Neuronal stem cell (in vitro differentiated cells): ENCODE measurements around the gene RFXANK.

ENCODE experiments used
- DNase-seq: peaks from one replicate; pipeline ENCODE4 v3.0.0-alpha.2; 2013; ENCODE audit warnings: low spot score
- H2AFZ ChIP-seq: one replicate; pipeline ENCODE4 v1.6.1; 2013; ENCODE audit warnings: mild to moderate bottlenecking, low read length, inconsistent platforms
- H2AK5ac ChIP-seq: 2 replicates; pipeline ENCODE4 v1.6.1; 2013; ENCODE audit warnings: low read depth, mild to moderate bottlenecking, inconsistent platforms, low read length, moderate library complexity, mixed read lengths
- H2BK120ac ChIP-seq: 2 replicates; pipeline ENCODE4 v1.6.1; 2013; ENCODE audit warnings: low read depth, mild to moderate bottlenecking, inconsistent platforms, low read length, moderate library complexity, mixed read lengths
- H2BK12ac ChIP-seq: one replicate; pipeline ENCODE4 v1.6.1; 2013; ENCODE audit warnings: low read length, inconsistent platforms
- H2BK15ac ChIP-seq: 2 replicates; pipeline ENCODE4 v1.6.1; 2013; ENCODE audit warnings: mild to moderate bottlenecking, low read length, inconsistent platforms, mixed read lengths
- H2BK5ac ChIP-seq: one replicate; pipeline ENCODE4 v1.6.1; 2013; ENCODE audit warnings: inconsistent platforms, mild to moderate bottlenecking, low read length, moderate library complexity
- H3K14ac ChIP-seq: one replicate; pipeline ENCODE4 v1.6.1; 2013; ENCODE audit warnings: low read length, inconsistent platforms
- H3K18ac ChIP-seq: 2 replicates; pipeline ENCODE4 v1.6.1; 2013; ENCODE audit warnings: low read length, inconsistent platforms
- H3K23ac ChIP-seq: 2 replicates; pipeline ENCODE4 v1.6.1; 2013; ENCODE audit warnings: low read depth, mild to moderate bottlenecking, mixed read lengths, low read length, inconsistent platforms; ENCODE audit not compliant: poor library complexity
- H3K27ac ChIP-seq: replicated peaks from 3 replicates; pipeline ENCODE4 v1.5.1; 2013; ENCODE audit warnings: low read length, inconsistent platforms
- H3K27me3 ChIP-seq, 3 experiments: 2 replicates each; pipeline ENCODE4 v1.6.1; 2013; ENCODE audit warnings: low read length in 3 of 3, mild to moderate bottlenecking in 2 of 3, inconsistent platforms in 1 of 3, low read depth in 1 of 3, mixed read lengths in 1 of 3, moderate library complexity in 1 of 3; ENCODE audit not compliant: control insufficient read depth in 3 of 3, insufficient read depth in 3 of 3
- H3K36me3 ChIP-seq, 2 donors: replicated peaks in 1 of 2; 2 replicates each; pipeline ENCODE4 v1.6.1; 2013; ENCODE audit warnings: low read length in 2 of 2; ENCODE audit not compliant: control insufficient read depth in 2 of 2, insufficient read depth in 2 of 2
- H3K4ac ChIP-seq: 2 replicates; pipeline ENCODE4 v1.6.1; 2013; ENCODE audit warnings: inconsistent platforms, mild to moderate bottlenecking, low read length, moderate library complexity
- H3K4me1 ChIP-seq, 2 donors: 1 replicate in 1 of 2; 2 replicates in 1 of 2; pipeline ENCODE4 v1.6.1; 2013; ENCODE audit warnings: low read length in 2 of 2, low read depth in 1 of 2; ENCODE audit not compliant: control insufficient read depth in 2 of 2, insufficient read depth in 1 of 2
- H3K4me2 ChIP-seq: one replicate; pipeline ENCODE4 v1.6.1; 2013; ENCODE audit warnings: mild to moderate bottlenecking, low read length, inconsistent platforms; ENCODE audit not compliant: insufficient read depth, poor library complexity, severe bottlenecking
- H3K4me3 ChIP-seq, 2 donors: 2 replicates each; pipeline ENCODE4 v1.5.1; 2013; ENCODE audit warnings: low read length in 2 of 2, mild to moderate bottlenecking in 2 of 2, inconsistent platforms in 1 of 2, moderate library complexity in 1 of 2
- H3K79me1 ChIP-seq: one replicate; pipeline ENCODE4 v1.6.1; 2013; ENCODE audit warnings: low read depth, mild to moderate bottlenecking, inconsistent platforms, low read length, moderate library complexity
- H3K9ac ChIP-seq: one replicate; pipeline ENCODE4 v1.6.1; 2013; ENCODE audit warnings: mild to moderate bottlenecking, low read depth, low read length, inconsistent platforms; ENCODE audit not compliant: poor library complexity
- H3K9me3 ChIP-seq, 2 donors: replicated peaks in 1 of 2; 2 replicates each; pipeline versions ENCODE3 to v1.6.1; 2013; ENCODE audit warnings: low read length in 2 of 2, mild to moderate bottlenecking in 2 of 2, inconsistent platforms in 1 of 2, low read depth in 1 of 2, mixed read lengths in 1 of 2, moderate library complexity in 1 of 2; ENCODE audit not compliant: control insufficient read depth in 2 of 2, insufficient read depth in 1 of 2
- H4K8ac ChIP-seq: one replicate; pipeline ENCODE4 v1.6.1; 2013; ENCODE audit warnings: low read depth, mild to moderate bottlenecking, inconsistent platforms, low read length, moderate library complexity
- H4K91ac ChIP-seq: one replicate; pipeline ENCODE4 v1.6.1; 2013; ENCODE audit warnings: low read length, low read depth, mild to moderate bottlenecking, inconsistent platforms; ENCODE audit not compliant: poor library complexity
- WGBS, 2 donors: extraction: QIAGEN DNeasy Blood & Tissue Kit; methylation state at CpG; one replicate each; pipeline ENCODE4 v1.1.7; 2013; ENCODE audit warnings: missing lambda C conversion rate in 2 of 2, mixed read lengths in 1 of 2; ENCODE audit not compliant: insufficient read length in 2 of 2, insufficient replicate concordance in 1 of 2; ENCODE audit errors: extremely low coverage in 2 of 2; 5-methylcytosine and 5-hydroxymethylcytosine counted together

Gene RFXANK

GRCh38 chr19:19203012-19203856, 11.2 kb downstream of the RFXANK start, which contains the start of gene NR2C2AP:
TSS of gene NR2C2AP (minus strand) at chr19:19203414. CDS start at chr19:19203060, 354 bp downstream.
- peak; percentile 65 for DNase-seq
- Histone ChIP-seq H3K23ac (no peak within 1 kb of the TSS), H2BK12ac (no peak within 1 kb of the TSS), H3K4me3 (peak within 1 kb of the TSS; percentile 68 to 87), H2AK5ac (peak within 1 kb of the TSS; percentile 72), H3K4me2 (peak within 1 kb of the TSS; percentile 68), H3K79me1 (peaks cover 6% of the 10 kb centered on the region), H2AFZ (peak within 1 kb of the TSS; percentile 88), H2BK120ac (peak within 1 kb of the TSS; percentile 48), H2BK5ac (peak within 1 kb of the TSS; percentile 71), H3K27ac (no peak within 1 kb of the TSS), H3K14ac (peak within 1 kb of the TSS; percentile 75), H3K27me3 (peaks cover 0 to 2% (median 0%) of the 10 kb centered on the region in 3 experiments), H3K4ac (peak within 1 kb of the TSS; percentile 56), H3K4me1 (peaks cover 12 to 13% of the 10 kb centered on the region in 2 donors), H2BK15ac (no peak within 1 kb of the TSS), H3K9me3 (no peaks in the 10 kb centered on the region), H3K36me3 (peaks cover 23 to 37% of the 10 kb centered on the region in 2 donors), H3K9ac (peak within 1 kb of the TSS; percentile 93), H4K8ac (no peak within 1 kb of the TSS), H3K18ac (peak within 1 kb of the TSS; percentile 69), H4K91ac (no peak within 1 kb of the TSS)
- no CpG with 5 or more reads among the region's 60 CpGs for WGBS, 2 donors

GRCh38 chr19:19204181-19204580, 12.1 kb downstream of the RFXANK start:
- no peak overlapping the region for H4K91ac ChIP-seq
- no peak overlapping the region for H3K4ac ChIP-seq
- H3K9me3 ChIP-seq = no peaks in the 10 kb centered on the region
- no peak overlapping the region for H3K4me2 ChIP-seq
- H3K4me1 ChIP-seq = peaks cover 12 to 13% of the 10 kb centered on the region in 2 donors
- H3K23ac ChIP-seq = no peak overlapping the region
- H4K8ac ChIP-seq = no peak overlapping the region
- no peak overlapping the region for H3K4me3 ChIP-seq
- no peak overlapping the region for H2BK15ac ChIP-seq
- H3K27ac ChIP-seq = no peak overlapping the region
- H2BK120ac ChIP-seq = no peak overlapping the region
- DNase-seq = no peak
- H3K18ac ChIP-seq = no peak overlapping the region
- peaks cover 0 to 2% (median 0%) of the 10 kb centered on the region in 3 experiments for H3K27me3 ChIP-seq
- H2BK12ac ChIP-seq = no peak overlapping the region
- no peak overlapping the region for H2AFZ ChIP-seq
- no peak overlapping the region for H2AK5ac ChIP-seq
- H2BK5ac ChIP-seq = peak overlapping the region; percentile 3
- H3K36me3 ChIP-seq = peaks cover 14 to 28% of the 10 kb centered on the region in 2 donors
- H3K14ac ChIP-seq = no peak overlapping the region
- WGBS, 2 donors = no CpG with 5 or more reads among the region's 13 CpGs
- H3K79me1 ChIP-seq = peaks cover 4% of the 10 kb centered on the region
- H3K9ac ChIP-seq = no peak overlapping the region

- Histone ChIP-seq H4K91ac (no peak overlapping the region), H3K4ac (no peak overlapping the region), H3K23ac (no peak overlapping the region), H3K9ac (no peak overlapping the region), H2BK5ac (peak overlapping the region; percentile 49), H4K8ac (no peak overlapping the region), H3K27ac (no peak overlapping the region), H3K14ac (no peak overlapping the region), H2AFZ (peak overlapping the region; percentile 70), H2BK12ac (no peak overlapping the region), H2BK120ac (no peak overlapping the region), H3K4me3 (no peak overlapping the region), H3K27me3 (peaks cover 0 to 4% (median 0%) of the 10 kb centered on the region in 3 experiments), H3K9me3 (no peaks in the 10 kb centered on the region), H3K36me3 (peaks cover 10 to 20% of the 10 kb centered on the region in 2 donors), H3K4me2 (no peak overlapping the region), H3K18ac (no peak overlapping the region), H2BK15ac (no peak overlapping the region), H2AK5ac (no peak overlapping the region), H3K4me1 (peaks cover 12 to 13% of the 10 kb centered on the region in 2 donors), H3K79me1 (peaks cover 2% of the 10 kb centered on the region)
- DNase-seq = no peak
- WGBS, 2 donors = no CpG with 5 or more reads among the region's 14 CpGs
These were observed 13.7 kb downstream of the RFXANK start for GRCh38 chr19:19205416-19206410.
